Breast epithelium (tissue), 3 donors: ENCODE data around the gene ECEL1.
"Not testable (repeated sequence)": the region's sequence is repeated elsewhere in the genome, so short reads cannot be mapped to it uniquely, and the experiment has no call there.

Experiments
- CTCF ChIP-seq, 3 donors: fragments of 450-650 bp; IDR thresholded peaks; one replicate each; pipeline ENCODE4 v1.5.1; 2016 to 2017; ENCODE audit warnings: antibody characterized with exemption in 3 of 3, mild to moderate bottlenecking in 3 of 3, moderate library complexity in 3 of 3
- POLR2AphosphoS5 ChIP-seq, 3 donors: sonication (generic); formaldehyde crosslinking; IDR thresholded peaks; one replicate each; pipeline ENCODE4 v1.6.1; 2017; ENCODE audit warnings: antibody characterized with exemption in 3 of 3

- TF ChIP-seq POLR2AphosphoS5, CTCF (IDR thresholded peaks at IDR 0.05): not testable (repeated sequence)
These were observed 45.7 kb downstream of the ECEL1 start for GRCh38 chr2:232441922-232442321.
